HEK293 (cell line): ENCODE data around the gene CDK4.

ENCODE experiments used
- CTCF ChIA-PET: fragments of 350-600 bp; formaldehyde crosslinking; extraction: SDS; loops from one replicate; lab custom pipeline; 2021; ENCODE audit warnings: antibody characterized with exemption; lab: Yijun Ruan, JAX
- POLR2A ChIA-PET: fragments of 300-600 bp; formaldehyde crosslinking; extraction: SDS; loops from one replicate; lab custom pipeline; 2020; ENCODE audit warnings: antibody characterized with exemption, inconsistent platforms; lab: Yijun Ruan, JAX
- H3K27ac ChIP-seq: fragments of 200-500 bp; sonication (Bioruptor generic); 2 replicates; pipeline ENCODE4 v1.5.1; 2014; ENCODE audit warnings: low read depth, low read length, control low read depth, inconsistent platforms; ENCODE audit errors: extremely low read depth
- H3K36me3 ChIP-seq, 2 experiments: fragments of 200-500 bp in 1 of 2; sonication (Bioruptor generic) in 1 of 2; 1 replicate in 1 of 2; 2 replicates in 1 of 2; pipeline ENCODE4 v1.5.1; 2014 to 2017; ENCODE audit warnings: inconsistent platforms in 2 of 2, low read length in 2 of 2; ENCODE audit not compliant: control insufficient read depth in 2 of 2, insufficient read depth in 1 of 2
- H3K4me1 ChIP-seq: fragments of 200-500 bp; sonication (Bioruptor generic); 2 replicates; pipeline ENCODE4 v1.5.1; 2014; ENCODE audit warnings: mild to moderate bottlenecking, low read length, inconsistent platforms; ENCODE audit not compliant: control insufficient read depth, insufficient read depth
- H3K4me3 ChIP-seq: 2 replicates; pipeline ENCODE4 v1.5.1; 2011; ENCODE audit warnings: low read depth, mild to moderate bottlenecking, control low read depth, low read length, moderate library complexity
- H3K9me3 ChIP-seq: fragments of 200-500 bp; sonication (Bioruptor generic); 2 replicates; pipeline ENCODE4 v1.5.1; 2014; ENCODE audit warnings: low read depth, low read length, inconsistent platforms; ENCODE audit not compliant: control insufficient read depth, insufficient read depth
- ATF2 ChIP-seq: fragments of 450-650 bp; formaldehyde crosslinking; IDR thresholded peaks from 2 replicates; pipeline ENCODE4 v1.5.1; 2016; ENCODE audit warnings: missing biosample characterization, missing genetic modification characterization, low read depth
- EGR2 ChIP-seq: fragments of 450-650 bp; formaldehyde crosslinking; IDR thresholded peaks from 2 replicates; pipeline ENCODE4 v1.5.1; 2016; ENCODE audit warnings: low read depth, missing biosample characterization, missing genetic modification characterization
- IKZF3 ChIP-seq: fragments of 450-650 bp; IDR thresholded peaks from 2 replicates; pipeline ENCODE4 v1.5.0; 2018; ENCODE audit warnings: missing biosample characterization, mild to moderate bottlenecking, missing genetic modification characterization, moderate library complexity
- ZBTB1 ChIP-seq: fragments of 450-650 bp; formaldehyde crosslinking; IDR thresholded peaks from 2 replicates; pipeline ENCODE4 v1.5.1; 2016; ENCODE audit warnings: missing biosample characterization, missing genetic modification characterization
- ZBTB21 ChIP-seq: fragments of 450-650 bp; formaldehyde crosslinking; IDR thresholded peaks from 2 replicates; pipeline ENCODE4 v1.5.1; 2017; ENCODE audit warnings: missing biosample characterization, missing genetic modification characterization
- ZIC2 ChIP-seq: fragments of 450-650 bp; formaldehyde crosslinking; IDR thresholded peaks from 2 replicates; pipeline ENCODE4 v1.5.1; 2016; ENCODE audit warnings: missing biosample characterization, missing genetic modification characterization
- ZNF184 ChIP-seq: fragments of 450-650 bp; IDR thresholded peaks from 2 replicates; pipeline ENCODE4 v1.5.1; 2018; ENCODE audit warnings: missing biosample characterization, mild to moderate bottlenecking, missing genetic modification characterization
- ZNF248 ChIP-seq: fragments of 450-650 bp; formaldehyde crosslinking; IDR thresholded peaks from 2 replicates; pipeline ENCODE4 v1.5.1; 2017; ENCODE audit warnings: missing biosample characterization, missing genetic modification characterization
- ZNF292 ChIP-seq: fragments of 450-650 bp; formaldehyde crosslinking; IDR thresholded peaks from 2 replicates; pipeline ENCODE4 v1.5.1; 2016; ENCODE audit warnings: low read depth, missing biosample characterization, missing genetic modification characterization, borderline replicate concordance
- ZNF350 ChIP-seq: fragments of 450-650 bp; formaldehyde crosslinking; IDR thresholded peaks from 2 replicates; pipeline ENCODE4 v1.5.0; 2017; ENCODE audit warnings: missing biosample characterization, mild to moderate bottlenecking, missing genetic modification characterization
- ZNF530 ChIP-seq: fragments of 450-650 bp; formaldehyde crosslinking; IDR thresholded peaks from 2 replicates; pipeline ENCODE4 v1.5.1; 2016; ENCODE audit warnings: low read depth, missing biosample characterization, missing genetic modification characterization
- ZNF621 ChIP-seq: fragments of 450-650 bp; formaldehyde crosslinking; IDR thresholded peaks from 2 replicates; pipeline ENCODE4 v1.5.1; 2017; ENCODE audit warnings: missing biosample characterization, missing genetic modification characterization
- ZNF777 ChIP-seq: fragments of 450-650 bp; formaldehyde crosslinking; IDR thresholded peaks from 2 replicates; pipeline ENCODE4 v1.5.1; 2017; ENCODE audit warnings: missing biosample characterization, missing genetic modification characterization, borderline replicate concordance
- TF ChIP-seq, protein P1 (sequence below): sonication (generic); formaldehyde crosslinking; IDR thresholded peaks from 2 replicates; pipeline ENCODE4 v1.8.1; 2022; ENCODE audit warnings: mild to moderate bottlenecking, moderate library complexity, missing genetic modification reagents
- TF ChIP-seq, protein P2 (sequence below): fragments of 450-650 bp; formaldehyde crosslinking; IDR thresholded peaks from 2 replicates; pipeline ENCODE4 v1.5.1; 2016; ENCODE audit warnings: missing biosample characterization, missing genetic modification characterization
- TF ChIP-seq, protein P3 (sequence below): fragments of 450-650 bp; formaldehyde crosslinking; IDR thresholded peaks from 2 replicates; pipeline ENCODE4 v1.5.1; 2017; ENCODE audit warnings: missing biosample characterization, missing genetic modification characterization
- TF ChIP-seq, protein P4 (sequence below): fragments of 450-650 bp; formaldehyde crosslinking; IDR thresholded peaks from 2 replicates; pipeline ENCODE4 v1.5.1; 2016; ENCODE audit warnings: missing biosample characterization, missing genetic modification characterization

Gene CDK4

GRCh38 chr12:57767876-57768275 is 15.8 kb upstream of the CDK4 start (continued):
- TF ChIP-seq, protein P1, sequence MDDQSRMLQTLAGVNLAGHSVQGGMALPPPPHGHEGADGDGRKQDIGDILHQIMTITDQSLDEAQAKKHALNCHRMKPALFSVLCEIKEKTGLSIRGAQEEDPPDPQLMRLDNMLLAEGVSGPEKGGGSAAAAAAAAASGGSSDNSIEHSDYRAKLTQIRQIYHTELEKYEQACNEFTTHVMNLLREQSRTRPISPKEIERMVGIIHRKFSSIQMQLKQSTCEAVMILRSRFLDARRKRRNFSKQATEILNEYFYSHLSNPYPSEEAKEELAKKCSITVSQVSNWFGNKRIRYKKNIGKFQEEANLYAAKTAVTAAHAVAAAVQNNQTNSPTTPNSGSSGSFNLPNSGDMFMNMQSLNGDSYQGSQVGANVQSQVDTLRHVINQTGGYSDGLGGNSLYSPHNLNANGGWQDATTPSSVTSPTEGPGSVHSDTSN (CRISPR knock-in tag) = no peak
- TF ChIP-seq, protein P2, sequence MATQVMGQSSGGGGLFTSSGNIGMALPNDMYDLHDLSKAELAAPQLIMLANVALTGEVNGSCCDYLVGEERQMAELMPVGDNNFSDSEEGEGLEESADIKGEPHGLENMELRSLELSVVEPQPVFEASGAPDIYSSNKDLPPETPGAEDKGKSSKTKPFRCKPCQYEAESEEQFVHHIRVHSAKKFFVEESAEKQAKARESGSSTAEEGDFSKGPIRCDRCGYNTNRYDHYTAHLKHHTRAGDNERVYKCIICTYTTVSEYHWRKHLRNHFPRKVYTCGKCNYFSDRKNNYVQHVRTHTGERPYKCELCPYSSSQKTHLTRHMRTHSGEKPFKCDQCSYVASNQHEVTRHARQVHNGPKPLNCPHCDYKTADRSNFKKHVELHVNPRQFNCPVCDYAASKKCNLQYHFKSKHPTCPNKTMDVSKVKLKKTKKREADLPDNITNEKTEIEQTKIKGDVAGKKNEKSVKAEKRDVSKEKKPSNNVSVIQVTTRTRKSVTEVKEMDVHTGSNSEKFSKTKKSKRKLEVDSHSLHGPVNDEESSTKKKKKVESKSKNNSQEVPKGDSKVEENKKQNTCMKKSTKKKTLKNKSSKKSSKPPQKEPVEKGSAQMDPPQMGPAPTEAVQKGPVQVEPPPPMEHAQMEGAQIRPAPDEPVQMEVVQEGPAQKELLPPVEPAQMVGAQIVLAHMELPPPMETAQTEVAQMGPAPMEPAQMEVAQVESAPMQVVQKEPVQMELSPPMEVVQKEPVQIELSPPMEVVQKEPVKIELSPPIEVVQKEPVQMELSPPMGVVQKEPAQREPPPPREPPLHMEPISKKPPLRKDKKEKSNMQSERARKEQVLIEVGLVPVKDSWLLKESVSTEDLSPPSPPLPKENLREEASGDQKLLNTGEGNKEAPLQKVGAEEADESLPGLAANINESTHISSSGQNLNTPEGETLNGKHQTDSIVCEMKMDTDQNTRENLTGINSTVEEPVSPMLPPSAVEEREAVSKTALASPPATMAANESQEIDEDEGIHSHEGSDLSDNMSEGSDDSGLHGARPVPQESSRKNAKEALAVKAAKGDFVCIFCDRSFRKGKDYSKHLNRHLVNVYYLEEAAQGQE (tag by site-specific recombination) = no peak
- no peak for TF ChIP-seq ZBTB1 (tag by site-specific recombination)
- TF ChIP-seq, all 188 proteins: peak for 0

DNA sequence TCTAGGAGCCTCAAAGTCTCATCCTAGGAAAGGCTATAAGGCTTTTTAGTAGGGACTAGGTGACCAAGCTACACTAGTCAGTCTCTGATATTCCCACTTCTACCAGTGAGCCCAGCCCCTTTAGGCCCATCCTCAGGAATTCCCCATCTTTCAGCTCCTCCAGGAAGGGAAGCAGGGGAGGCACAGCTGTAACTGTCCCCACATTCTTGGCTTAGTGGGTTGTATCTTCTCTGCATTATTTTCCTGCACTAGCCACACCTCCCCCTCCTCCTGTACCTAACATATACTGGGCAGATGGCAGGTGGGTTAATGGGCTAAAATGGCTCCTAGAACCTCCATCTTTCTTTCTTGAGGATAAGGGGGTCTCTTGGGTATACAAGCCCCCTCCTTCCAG is 15.2 kb upstream of the CDK4 start:
- peaks cover 0 to 34% of the 10 kb centered on the region in 2 experiments; a peak in 2 of 3 replicates for H3K36me3 ChIP-seq
- H3K9me3 ChIP-seq = no peaks in the 10 kb centered on the region
- peaks cover 18% of the 10 kb centered on the region for H3K4me1 ChIP-seq
- ChIA-PET POLR2A (interaction anchor here (0.5 to 2.5 kb wide), 3 partner anchors 11 to 66 kb away, joined by 5 to 8 read pairs (median 7); partner anchors contain the start of gene TSPAN31), CTCF (interaction anchor here (0.5 to 3.8 kb wide), 8 partner anchors 8 to 235 kb away, joined by 3 to 26 read pairs (median 4); partner anchors contain the start of genes MARCHF9 and TSFM)
- no peak overlapping the region for H3K4me3 ChIP-seq
- TF ChIP-seq ZIC2 (tag by site-specific recombination) (no peak), IKZF3 (tag by site-specific recombination) (peak; percentile 39; the same call in 1 of the 2 replicates)
- no peak overlapping the region; the same call in 1 of the 2 replicates for H3K27ac ChIP-seq

DNA sequence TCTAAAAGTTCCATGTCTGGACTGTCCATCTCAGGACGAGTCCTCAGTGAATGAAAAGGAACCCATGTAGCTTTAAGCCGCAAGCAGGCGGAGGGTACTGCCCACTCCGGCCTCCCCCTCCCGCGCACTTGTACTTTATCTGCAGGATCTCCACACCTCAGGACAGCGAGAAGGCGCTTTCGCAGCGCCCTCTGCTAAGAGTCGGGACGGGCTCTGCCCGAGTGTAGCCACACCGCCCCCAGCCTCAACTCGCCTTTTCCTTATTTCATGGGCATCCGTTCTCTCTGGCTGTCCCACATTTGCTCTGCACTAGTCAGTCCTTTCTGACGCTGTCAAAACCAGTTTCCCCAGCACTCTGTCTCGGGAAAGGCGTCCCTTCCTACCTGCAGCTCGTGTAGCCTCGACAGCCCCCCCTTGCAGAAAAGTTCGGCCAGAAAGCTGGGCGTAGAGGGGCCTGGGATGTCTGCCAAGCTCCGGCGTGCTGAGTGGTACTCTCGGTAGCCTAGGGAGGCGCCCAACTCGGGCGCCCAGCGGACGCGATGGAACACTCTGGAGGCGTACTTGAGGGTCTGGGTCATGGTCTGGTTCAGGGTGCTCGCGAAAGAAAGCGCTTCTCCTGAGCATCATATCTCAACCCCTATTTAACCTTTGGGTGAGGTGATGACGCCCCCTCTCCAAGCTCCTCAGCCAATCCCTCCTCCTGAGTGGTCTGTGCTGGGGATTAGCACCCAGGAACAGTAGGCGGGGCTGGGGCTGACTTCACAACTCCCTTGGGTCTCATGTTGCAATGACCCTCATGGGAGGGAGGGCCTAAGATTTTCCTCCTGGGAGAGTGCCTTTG is 14.6 kb upstream of the CDK4 start, which contains the start of gene CYP27B1:
Gene CYP27B1 (minus strand): TSS at position 615 of the 841 bp plus-strand sequence. CDS start 37 bp downstream, at position 578.
- POLR2A ChIA-PET = interaction anchor here (0.5 to 2.5 kb wide), 7 partner anchors 10 to 127 kb away, joined by 3 to 8 read pairs (median 4); partner anchors contain the start of genes CDK4 and TSPAN31
- H3K4me1 ChIP-seq = peaks cover 18% of the 10 kb centered on the region
- no peaks in the 10 kb centered on the region for H3K9me3 ChIP-seq
- peaks cover 0 to 34% of the 10 kb centered on the region in 2 experiments; a peak in 2 of 3 replicates for H3K36me3 ChIP-seq
- H3K27ac ChIP-seq = no peak within 1 kb of the TSS; the same call in 1 of the 2 replicates
- peak within 1 kb of the TSS; percentile 24 for H3K4me3 ChIP-seq
- CTCF ChIA-PET = interaction anchor here (0.5 to 3.8 kb wide), 11 partner anchors 9 to 174 kb away, joined by 3 to 26 read pairs (median 3); partner anchors contain the start of genes MARCHF9 and TSFM
- no peak for TF ChIP-seq ZNF621
- TF ChIP-seq ZNF184 (tag by site-specific recombination) = no peak
- no peak for TF ChIP-seq ZNF292 (tag by site-specific recombination)
- no peak for TF ChIP-seq ZNF777 (tag by site-specific recombination)
- TF ChIP-seq ZBTB21 (tag by site-specific recombination) = no peak
- no peak for TF ChIP-seq ZNF530 (tag by site-specific recombination)
- TF ChIP-seq, protein P3, sequence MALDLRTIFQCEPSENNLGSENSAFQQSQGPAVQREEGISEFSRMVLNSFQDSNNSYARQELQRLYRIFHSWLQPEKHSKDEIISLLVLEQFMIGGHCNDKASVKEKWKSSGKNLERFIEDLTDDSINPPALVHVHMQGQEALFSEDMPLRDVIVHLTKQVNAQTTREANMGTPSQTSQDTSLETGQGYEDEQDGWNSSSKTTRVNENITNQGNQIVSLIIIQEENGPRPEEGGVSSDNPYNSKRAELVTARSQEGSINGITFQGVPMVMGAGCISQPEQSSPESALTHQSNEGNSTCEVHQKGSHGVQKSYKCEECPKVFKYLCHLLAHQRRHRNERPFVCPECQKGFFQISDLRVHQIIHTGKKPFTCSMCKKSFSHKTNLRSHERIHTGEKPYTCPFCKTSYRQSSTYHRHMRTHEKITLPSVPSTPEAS (tag by site-specific recombination) = no peak
- TF ChIP-seq ZNF248 (tag by site-specific recombination) = no peak
- TF ChIP-seq EGR2 (tag by site-specific recombination) = peak; percentile 70
- TF ChIP-seq ZNF350 (tag by site-specific recombination) = no peak
- TF ChIP-seq, protein P4, sequence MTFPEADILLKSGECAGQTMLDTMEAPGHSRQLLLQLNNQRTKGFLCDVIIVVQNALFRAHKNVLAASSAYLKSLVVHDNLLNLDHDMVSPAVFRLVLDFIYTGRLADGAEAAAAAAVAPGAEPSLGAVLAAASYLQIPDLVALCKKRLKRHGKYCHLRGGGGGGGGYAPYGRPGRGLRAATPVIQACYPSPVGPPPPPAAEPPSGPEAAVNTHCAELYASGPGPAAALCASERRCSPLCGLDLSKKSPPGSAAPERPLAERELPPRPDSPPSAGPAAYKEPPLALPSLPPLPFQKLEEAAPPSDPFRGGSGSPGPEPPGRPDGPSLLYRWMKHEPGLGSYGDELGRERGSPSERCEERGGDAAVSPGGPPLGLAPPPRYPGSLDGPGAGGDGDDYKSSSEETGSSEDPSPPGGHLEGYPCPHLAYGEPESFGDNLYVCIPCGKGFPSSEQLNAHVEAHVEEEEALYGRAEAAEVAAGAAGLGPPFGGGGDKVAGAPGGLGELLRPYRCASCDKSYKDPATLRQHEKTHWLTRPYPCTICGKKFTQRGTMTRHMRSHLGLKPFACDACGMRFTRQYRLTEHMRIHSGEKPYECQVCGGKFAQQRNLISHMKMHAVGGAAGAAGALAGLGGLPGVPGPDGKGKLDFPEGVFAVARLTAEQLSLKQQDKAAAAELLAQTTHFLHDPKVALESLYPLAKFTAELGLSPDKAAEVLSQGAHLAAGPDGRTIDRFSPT (tag by site-specific recombination) = no peak
- TF ChIP-seq ATF2 (tag by site-specific recombination) = 0 out of 2 replicates have a peak, but pooled peaks have one; percentile 4
